Retina (tissue), 1 donor: ENCODE data around the gene PSMD2.
"Not testable (repeated sequence)": the region's sequence is repeated elsewhere in the genome, so short reads cannot be mapped to it uniquely, and the experiment has no call there.

Experiments
- DNase-seq: peaks from one replicate; pipeline ENCODE4 v3.0.0-alpha.2; 2016

Gene PSMD2

GRCh38 chr3:184321666-184322065, 22.6 kb downstream of the PSMD2 start:
- DNase-seq: no peak

- no peak for DNase-seq
Observed at GRCh38 chr3:184322731-184323487, 23.9 kb downstream of the PSMD2 start.

DNA sequence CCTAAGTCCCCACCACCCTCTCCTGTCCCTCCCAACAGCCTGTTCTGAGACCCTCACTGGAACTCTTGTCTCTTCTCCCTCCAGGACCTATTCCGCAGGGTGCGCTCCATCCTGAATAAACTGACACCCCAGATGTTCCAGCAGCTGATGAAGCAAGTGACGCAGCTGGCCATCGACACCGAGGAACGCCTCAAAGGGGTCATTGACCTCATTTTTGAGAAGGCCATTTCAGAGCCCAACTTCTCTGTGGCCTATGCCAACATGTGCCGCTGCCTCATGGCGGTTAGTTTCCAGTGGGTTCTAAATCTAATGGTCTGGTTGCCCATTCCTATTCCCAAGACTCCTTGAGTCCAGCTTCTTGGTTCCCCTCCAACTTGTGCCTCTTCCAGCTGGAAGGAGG, 24.7 kb downstream of the PSMD2 start:
- no peak for DNase-seq

DNA sequence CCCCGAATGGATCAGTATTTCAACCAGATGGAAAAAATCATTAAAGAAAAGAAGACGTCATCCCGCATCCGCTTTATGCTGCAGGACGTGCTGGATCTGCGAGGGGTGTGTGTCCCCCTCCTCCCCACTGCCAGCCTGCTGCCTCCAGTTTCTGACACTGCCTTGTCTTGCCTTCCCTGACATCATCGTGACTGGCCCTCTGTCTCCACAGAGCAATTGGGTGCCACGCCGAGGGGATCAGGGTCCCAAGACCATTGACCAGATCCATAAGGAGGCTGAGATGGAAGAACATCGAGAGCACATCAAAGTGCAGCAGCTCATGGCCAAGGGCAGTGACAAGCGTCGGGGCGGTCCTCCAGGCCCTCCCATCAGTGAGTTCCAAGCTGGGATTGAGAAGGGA, 26.2 kb downstream of the PSMD2 start:
- no peak for DNase-seq

DNA sequence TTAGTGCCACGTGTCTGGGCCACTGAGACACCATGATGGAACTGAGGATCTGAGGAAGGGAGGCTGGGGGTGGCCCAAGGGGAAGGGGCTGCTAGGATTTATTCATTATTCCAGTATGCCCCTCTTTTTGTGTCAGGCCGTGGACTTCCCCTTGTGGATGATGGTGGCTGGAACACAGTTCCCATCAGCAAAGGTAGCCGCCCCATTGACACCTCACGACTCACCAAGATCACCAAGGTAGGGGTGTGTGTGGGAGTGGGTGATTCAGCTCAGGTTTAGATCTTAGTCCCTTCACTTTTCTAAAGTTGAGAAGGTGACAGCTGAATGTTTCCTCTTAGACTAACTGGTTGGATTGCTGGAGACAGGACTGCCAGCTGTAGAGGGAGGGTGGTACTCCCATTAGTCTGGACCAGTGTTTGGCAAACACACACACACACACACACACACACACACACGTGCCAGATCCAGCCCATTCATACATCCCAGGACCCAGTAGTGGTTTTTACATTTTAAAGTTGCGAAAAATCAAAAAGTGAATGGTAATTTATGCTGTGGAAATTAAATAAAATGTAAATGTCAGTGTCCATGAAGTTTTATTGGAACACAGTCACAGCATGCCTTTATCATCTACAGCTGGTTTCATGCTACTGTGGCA, 26.8 kb downstream of the PSMD2 start:
- no peak for DNase-seq

DNA sequence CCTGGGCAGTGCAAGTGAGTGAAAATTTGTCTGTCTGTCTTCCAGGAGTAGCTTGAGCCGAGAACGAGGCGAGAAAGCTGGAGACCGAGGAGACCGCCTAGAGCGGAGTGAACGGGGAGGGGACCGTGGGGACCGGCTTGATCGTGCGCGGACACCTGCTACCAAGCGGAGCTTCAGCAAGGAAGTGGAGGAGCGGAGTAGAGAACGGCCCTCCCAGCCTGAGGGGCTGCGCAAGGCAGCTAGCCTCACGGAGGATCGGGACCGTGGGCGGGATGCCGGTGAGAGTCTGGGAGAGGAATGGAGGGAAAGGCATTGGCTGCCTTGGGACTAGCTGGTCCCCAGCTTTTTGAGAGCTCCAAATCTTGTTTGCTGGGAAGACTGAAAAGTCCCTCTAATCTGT, 28.1 kb downstream of the PSMD2 start:
- no peak for DNase-seq

- DNase-seq: no peak
Observed at GRCh38 chr3:184328516-184328915, 29.5 kb downstream of the PSMD2 start.

- no peak for DNase-seq
Observed at GRCh38 chr3:184332370-184333090, 33.5 kb downstream of the PSMD2 start.

- no peak for DNase-seq
Observed at GRCh38 chr3:184333190-184333589, 34.1 kb downstream of the PSMD2 start.

DNA sequence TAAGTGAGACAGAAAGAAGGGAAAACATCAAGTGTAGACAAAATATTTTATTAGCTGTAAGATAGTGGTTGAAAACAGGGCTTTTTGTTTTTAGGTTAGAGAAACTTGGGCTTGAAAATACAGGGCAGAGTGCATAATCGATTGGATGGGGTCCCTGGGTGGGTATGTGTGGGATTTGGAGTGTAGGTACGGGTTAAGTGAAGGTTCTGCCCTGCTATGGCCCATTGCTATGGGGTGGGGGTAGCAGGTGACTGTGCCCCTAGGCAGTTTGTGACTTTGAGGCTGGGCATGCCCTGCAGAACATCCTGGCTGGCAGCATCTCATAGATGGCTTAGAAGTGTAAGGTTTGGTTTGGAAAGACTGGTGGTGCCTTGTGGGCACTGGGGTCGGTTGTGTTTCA, 34.7 kb downstream of the PSMD2 start:
- no peak for DNase-seq

DNA sequence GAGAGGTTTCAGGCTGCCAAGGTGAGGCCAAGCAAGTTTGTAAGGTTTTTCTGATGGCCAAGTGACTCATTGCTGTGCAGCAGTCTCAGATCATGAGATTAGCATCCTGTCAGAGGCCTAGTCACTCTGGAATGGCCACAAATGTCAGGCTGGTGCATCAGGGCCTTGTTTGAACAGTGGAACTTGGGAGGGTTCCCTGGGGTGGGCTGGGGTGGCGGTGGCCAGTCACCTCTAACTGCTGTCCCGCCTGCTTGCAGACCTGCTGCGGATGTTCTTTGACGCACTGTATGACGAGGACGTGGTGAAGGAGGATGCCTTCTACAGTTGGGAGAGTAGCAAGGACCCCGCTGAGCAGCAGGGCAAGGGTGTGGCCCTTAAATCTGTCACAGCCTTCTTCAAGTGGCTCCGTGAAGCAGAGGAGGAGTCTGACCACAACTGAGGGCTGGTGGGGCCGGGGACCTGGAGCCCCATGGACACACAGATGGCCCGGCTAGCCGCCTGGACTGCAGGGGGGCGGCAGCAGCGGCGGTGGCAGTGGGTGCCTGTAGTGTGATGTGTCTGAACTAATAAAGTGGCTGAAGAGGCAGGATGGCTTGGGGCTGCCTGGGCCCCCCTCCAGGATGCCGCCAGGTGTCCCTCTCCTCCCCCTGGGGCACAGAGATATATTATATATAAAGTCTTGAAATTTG, 35.6 kb downstream of the PSMD2 start:
- DNase-seq: no peak

- no peak for DNase-seq
Observed at GRCh38 chr3:184335291-184335660, 36.2 kb downstream of the PSMD2 start.

DNA sequence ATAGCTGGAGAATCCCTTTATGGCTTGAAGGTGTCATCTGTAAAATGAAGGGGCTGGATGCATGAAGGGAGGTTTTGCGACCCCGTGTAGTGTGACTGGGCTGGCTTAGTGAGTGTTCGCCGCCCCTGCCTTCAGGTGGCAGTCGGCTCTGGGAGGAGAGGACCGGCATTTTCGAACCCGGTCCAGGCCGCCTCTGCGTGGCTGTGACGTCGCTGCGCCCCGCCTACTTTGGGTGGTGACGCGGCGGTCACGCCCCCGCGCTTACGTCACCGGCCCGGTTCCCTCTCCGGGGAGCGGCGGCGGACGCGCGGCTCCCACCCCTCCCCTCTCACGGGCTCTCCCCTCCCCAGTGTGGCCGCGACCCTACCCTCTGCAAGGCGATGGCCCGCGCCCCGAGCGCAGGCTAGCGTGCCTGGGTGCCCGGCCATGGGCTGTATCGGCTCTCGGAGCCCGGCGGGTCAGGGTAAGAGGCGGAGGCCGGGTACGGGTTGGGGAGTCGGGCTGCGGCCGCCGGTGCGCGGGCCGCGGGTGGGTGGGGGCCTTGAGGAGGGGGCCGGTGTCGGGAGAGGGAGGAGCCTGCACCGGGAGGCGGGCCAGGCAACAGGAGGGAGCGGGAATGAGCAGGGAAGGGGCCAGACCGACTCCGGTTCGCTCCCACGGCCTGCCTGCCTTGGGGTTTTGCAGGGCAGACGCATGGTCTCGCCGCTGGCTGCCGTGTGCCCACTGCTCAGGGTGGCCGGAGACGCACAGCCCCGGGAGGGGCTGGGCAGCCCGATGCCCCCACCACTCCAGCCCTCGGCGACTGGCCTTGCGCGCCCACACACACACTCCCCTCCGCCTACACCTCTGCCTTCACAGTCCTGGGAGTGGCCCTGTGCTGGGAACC, 36.9 kb downstream of the PSMD2 start:
- peak; percentile 93 for DNase-seq

DNA sequence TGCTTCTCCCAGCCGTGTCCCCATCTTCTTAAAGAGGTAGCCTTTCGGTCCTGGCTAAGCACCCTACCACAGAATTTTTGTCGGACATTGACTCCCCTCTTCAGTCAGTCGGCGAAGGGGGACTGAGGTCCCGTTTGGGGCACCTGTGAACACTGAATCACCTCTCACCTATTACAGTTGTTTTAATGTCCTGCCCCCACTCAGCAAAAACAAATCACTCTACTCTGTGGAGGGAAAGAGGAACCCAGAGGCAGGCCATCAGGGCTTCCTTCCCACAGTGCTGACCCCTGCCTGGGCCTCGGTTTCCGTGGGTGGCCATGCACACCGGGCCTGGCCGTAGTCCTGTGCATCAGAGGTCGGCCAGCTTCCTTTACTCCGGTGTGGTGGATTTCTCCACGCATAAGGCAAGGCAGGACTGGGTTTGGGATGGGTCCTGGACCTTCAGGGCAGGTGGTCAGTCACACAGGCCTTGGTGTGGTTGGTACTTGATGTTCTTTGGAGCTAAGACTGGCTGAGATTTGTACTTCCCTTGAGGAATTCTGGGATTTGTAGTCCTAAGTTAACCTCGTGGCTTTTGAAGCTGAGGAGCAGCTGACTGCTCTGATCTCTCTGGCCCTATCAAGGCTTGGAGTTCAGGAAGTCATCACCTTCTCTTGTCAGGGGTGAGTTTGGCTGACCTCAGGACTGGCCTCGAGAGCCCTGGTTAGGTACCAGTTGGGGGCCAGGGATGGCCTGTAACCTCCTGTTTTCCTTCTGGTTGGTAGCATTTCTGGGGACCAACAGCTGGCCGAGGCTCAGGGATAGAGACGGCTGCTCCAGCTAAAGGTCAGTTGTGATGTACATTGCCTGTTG, 37.7 kb downstream of the PSMD2 start:
- DNase-seq: peak; percentile 81

GRCh38 chr3:184337399-184337714, 38.3 kb downstream of the PSMD2 start, which contains the start of gene FAM131A:
TSS of gene FAM131A (plus strand) at chr3:184337600. CDS start at chr3:184337631, 31 bp downstream.
- no peak for DNase-seq

- no peak for DNase-seq
Observed at GRCh38 chr3:184337981-184338380, 38.9 kb downstream of the PSMD2 start.

DNA sequence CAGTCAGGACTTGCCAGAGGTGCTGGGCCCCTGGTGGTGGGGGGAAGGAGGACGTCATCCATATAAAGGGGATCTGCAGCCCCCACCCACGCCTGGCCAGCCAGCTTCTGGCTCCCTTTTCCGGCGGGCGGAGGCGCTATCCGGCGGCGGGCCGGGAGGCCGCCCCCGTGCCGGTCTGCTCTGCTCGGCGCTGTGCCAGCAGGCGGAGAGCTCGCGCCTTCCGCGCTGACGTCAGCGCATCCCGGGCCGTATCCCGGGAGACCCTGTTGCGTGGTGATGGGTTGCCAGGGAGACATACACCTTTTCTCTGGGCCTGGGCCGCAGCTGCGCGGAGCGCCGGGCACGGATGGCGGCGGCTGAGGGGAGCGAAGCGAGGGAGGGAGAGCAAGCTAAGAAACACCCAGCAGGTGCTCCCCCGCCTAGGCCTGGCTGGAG, 39.5 kb downstream of the PSMD2 start:
- DNase-seq: peak; percentile 94

- no peak for DNase-seq
Observed at GRCh38 chr3:184339001-184339400, 40.0 kb downstream of the PSMD2 start.

DNA sequence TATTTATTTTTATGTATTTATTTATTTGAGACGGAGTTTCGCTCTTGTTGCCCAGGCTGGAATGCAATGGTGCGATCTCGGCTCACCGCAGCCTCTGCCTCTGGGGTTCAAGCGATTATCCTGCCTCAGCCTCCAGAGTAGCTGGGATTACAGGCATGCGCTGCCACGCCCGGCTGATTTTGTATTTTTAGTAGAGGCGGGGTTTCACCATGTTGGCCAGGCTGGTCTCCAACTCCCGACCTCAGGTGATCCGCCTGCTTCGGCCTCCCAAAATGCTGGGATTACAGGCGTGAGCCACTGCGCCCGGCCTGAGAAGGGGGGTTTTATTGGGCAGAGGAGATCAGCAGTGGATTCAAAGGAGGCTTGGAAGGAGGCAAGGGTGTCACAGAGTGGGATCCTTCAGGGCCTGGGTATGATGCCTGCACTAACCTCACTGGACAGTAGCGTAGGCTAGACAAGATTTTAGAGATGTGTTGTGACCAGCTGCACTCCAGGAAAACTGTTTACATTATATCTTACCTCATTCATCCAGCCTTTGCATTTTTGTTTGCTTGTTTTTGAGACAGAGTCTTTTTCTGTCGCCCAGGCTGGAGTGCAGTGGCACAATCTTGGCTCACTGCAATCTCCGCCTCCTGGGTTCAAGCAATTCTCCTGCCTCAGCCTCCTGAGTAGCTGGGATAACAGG, 40.6 kb downstream of the PSMD2 start:
- DNase-seq: not testable (repeated sequence)

GRCh38 chr3:184341925-184342324, 42.9 kb downstream of the PSMD2 start:
- DNase-seq: no peak
